NCI-H460 (cell line): ENCODE results near the gene GBA3. TPM values are rescaled to one million over a fixed set of nuclear protein-coding genes. Genes with fewer than 3 reads are reported as not detected.

Experiments
- DNase-seq: peaks from one replicate; pipeline ENCODE4 v3.0.0-alpha.2; 2016; ENCODE audit warnings: low read depth; ENCODE audit errors: extremely low read depth
- total RNA-seq: library from RNA; depleted of rRNA; stranded (reverse); fragments of >200 nt; shearing (Covaris generic); gene quantifications from 2 replicates; pipeline ENCODE4 v1.2.3, GENCODE V29; 2014

GBA3 gene
- total RNA-seq, 1 experiment from 2014 or later = not detected

DNA sequence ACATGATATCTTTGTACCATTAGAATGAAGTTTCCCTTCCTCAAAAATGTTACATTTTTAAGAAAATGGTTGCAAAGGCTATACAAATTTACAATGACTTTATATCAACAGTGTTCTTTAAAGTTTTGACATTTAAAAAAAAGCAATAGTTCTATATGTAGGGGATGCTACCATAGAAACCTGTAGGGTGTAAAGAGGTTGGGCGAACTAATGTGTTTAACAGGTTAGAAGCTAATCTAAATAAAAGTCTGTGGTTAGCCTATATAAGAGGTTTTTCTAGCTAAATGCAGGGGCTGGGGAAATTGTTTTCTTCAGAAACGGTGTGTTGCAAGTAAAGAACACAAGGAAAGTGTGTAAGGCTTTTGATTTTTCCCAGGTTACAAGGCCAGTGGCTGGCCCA lies 73.3 kb downstream of the GBA3 start:
- no peak for DNase-seq

GRCh38 chr4:22778547-22779163 lies 85.9 kb downstream of the GBA3 start:
- no peak for DNase-seq

GRCh38 chr4:22780317-22780716 lies 87.6 kb downstream of the GBA3 start:
- DNase-seq = no peak

GRCh38 chr4:22780797-22781196 lies 88.1 kb downstream of the GBA3 start:
- DNase-seq = no peak

DNA sequence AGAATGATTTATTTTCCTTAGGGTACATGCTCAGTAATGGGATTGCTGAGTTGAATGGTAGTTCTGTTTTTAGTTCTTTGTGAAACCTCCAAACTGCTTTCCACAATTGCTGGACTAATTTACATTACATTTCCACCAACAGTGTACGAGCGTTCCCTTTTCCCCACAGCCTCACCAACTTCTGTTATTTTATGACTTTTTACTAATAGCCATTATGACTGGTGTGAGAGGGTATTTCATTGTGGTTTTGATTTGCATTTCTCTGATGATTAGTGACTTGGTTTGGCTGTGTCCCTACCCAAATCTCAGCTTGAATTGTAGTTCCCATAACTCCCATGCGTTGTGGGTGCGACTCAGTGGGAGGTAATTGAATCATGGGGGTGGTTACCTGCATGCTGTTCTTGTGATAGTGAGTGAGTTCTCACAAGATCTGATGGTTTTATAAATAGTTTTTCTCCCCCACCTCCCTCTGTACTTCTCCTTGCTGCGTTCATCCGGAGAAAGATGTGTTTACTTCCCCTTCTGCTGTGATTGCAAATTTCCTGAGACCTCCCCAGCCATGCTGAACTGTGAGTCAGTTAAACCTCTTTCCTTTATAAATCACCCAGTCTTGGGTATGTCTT lies 95.1 kb downstream of the GBA3 start:
- DNase-seq = no peak

DNA sequence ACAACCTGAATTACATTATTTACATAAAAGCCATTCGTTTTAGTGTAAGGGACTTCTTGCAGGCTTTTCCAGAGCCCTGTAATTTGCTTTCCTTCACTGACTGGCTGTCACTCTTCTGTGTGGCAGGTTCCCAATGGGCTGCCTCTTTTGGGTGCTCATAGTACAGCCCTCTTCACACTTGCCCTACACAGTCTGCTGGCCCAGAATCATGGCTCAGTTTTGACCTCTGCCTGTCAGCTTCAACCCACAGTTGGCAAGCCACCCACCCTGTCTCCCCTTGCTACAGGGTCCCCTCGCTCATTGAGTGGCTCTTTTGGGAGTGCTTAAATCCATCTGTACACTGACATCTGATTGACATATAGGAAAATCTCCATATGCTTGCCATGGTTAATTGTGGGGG lies 97.9 kb downstream of the GBA3 start:
- DNase-seq = no peak

DNA sequence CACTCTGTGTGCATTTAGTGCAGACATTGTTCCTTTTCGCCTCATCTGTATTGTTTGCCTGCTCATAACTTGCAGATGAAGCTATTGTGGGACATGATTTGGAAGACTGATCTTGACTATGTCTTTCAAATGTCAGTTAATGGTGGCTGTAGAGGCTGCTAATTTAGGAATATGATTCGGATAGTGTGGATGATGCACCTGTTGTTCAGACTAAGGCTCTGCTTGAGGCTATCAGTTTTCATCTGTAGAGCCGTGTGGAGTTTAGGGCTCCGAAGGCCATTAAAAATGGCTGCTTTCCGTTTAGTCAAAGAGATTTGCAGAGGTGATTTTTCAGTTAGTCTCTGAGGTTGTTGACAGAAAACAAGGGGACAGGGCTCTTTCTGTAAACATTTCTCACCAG lies 102.0 kb downstream of the GBA3 start:
- DNase-seq = no peak

DNA sequence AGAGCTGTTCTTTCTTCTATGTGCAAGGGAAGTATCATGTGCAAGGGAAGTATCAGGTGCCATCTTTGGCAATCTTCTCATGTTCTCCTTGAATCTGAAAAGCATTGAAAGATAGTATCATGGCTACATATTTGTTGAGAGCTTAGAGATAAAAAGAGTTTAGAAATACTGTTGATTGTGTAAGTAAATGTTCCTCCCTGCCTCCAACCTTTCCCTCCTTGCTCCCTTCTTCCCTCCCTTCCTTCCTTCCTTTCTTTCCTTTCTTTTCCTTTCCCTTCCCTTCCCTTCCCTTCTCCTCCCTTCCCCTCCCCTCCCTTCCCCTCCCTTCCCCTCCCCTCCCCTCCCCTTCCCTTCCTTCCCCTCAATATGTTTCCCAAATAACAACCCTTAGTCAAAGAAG lies 108.7 kb downstream of the GBA3 start:
- DNase-seq = no peak

GRCh38 chr4:22802876-22803275 lies 110.1 kb downstream of the GBA3 start:
- DNase-seq = no peak

GRCh38 chr4:22803512-22803911 lies 110.8 kb downstream of the GBA3 start:
- DNase-seq = no peak

DNA sequence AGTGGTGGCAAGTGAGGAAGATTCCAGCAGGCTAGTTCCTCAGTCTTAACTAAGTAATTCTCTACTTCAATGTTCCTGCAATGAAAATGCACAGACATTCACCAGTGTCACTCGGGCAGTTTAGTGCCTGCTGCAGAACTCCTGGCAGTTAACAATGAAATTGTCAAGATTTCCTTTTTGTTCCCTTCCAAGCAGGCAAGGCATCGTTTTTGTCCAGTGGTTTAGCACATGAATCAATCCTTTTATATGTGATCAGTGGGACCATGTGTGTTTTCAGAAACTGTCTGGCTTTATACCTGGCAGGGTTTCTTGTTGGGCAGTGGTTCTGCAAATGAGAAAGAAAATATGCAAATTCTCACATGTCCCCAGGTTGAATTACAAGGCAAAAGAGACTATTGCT lies 122.2 kb downstream of the GBA3 start:
- DNase-seq = no peak

DNA sequence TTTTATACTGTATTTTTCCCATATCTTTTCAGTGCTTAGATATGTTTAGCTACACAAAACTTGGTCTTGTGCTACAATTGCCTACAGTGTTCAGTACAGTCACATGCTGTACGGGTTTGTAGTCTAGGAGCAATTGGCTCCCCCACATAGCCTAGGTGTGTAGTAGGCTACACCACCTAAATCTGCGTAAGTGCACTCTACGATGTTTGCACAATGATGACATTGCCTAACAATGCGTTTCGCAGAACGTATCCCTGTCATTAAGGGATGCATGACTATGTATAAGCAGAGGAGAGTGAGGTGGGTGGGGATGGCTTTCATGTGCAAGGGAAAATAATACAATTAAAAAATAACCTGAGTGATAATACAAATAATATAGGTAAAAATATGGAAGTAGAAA lies 131.4 kb downstream of the GBA3 start:
- DNase-seq = no peak

GRCh38 chr4:22842360-22843018 lies 149.8 kb downstream of the GBA3 start:
- no peak for DNase-seq

DNA sequence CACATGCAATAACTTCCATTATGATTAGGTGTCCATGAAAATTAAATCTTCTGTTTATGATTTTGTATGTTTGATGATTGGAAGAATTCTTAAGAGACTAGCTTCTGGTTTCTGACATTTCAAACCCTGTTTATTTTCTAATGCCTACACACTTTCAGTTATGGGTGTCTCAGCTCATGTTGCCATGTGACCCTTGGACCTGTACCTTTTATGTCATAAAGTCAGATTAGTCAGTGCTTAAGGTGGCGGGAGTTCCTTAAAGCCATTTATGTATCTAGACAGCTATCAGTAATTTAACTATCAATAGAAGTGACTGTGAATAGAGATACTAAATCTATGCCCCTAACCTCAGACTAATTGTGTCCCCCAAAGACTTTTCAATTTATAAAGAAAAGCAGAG lies 155.6 kb downstream of the GBA3 start:
- no peak for DNase-seq

DNA sequence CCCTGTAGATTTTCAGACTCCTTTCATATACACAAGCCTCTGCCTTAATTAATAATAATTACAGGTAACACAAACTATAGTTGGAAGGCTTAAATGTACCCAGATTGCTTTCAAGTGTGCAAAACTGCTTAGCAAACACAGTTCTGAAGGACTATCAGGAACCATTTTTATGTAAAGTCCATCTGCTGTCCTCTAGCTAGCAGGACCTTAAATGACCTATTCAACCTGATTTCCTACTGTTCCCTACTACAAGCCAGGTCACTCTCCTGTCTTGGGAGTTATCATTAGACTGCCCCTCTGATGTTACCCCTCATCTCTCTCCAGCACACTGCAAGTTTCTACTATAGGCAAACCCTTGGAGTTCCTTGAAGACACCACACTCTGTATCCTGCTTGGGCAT lies 157.3 kb downstream of the GBA3 start:
- DNase-seq = no peak

DNA sequence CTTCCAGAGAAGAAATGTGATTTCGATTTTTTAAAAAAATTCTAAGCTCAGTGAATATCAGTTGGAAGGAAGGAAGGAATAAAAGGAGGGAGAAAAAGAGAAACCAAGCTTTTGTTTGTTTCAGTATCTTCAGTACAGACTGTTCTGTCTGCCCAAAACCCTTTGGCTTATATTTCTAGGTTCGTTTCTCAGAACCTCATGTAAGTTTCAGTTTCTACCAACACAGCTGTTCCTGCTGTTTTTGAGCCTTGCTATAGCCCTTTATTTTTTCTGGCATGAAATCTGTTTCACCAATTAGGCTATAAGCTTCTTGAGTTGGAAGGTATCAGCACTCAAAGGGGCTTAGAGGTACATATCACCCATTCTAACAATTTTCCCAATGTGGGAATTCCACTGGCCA lies 157.9 kb downstream of the GBA3 start:
- no peak for DNase-seq

GRCh38 chr4:22857411-22857810 lies 164.7 kb downstream of the GBA3 start:
- no peak for DNase-seq

DNA sequence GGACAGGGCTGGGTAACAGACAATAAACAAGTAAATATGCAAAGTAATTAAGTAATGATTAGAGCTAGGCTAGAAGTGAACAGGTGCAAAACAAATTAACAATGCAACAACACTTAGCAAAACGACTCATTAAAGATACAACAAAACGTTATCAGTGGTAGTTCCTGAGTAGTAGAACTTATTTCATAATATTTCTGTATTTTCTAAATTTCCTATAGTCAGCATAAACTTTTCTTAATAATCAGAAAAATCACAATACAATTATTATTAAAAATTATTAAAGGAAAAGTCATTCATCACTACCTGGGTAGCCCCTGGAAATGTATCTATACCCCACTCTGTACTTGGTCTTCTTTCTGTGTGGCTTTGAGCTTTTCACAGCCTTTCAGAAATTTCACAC lies 166.6 kb downstream of the GBA3 start:
- no peak for DNase-seq
